ENCODE results near the gene SHMT2. TPM values are rescaled to one million over a fixed set of nuclear protein-coding genes. Genes with fewer than 3 reads are reported as not detected.

The SHMT2 gene
- total RNA-seq, 1 experiment from 2014 or later = 274 TPM

DNA sequence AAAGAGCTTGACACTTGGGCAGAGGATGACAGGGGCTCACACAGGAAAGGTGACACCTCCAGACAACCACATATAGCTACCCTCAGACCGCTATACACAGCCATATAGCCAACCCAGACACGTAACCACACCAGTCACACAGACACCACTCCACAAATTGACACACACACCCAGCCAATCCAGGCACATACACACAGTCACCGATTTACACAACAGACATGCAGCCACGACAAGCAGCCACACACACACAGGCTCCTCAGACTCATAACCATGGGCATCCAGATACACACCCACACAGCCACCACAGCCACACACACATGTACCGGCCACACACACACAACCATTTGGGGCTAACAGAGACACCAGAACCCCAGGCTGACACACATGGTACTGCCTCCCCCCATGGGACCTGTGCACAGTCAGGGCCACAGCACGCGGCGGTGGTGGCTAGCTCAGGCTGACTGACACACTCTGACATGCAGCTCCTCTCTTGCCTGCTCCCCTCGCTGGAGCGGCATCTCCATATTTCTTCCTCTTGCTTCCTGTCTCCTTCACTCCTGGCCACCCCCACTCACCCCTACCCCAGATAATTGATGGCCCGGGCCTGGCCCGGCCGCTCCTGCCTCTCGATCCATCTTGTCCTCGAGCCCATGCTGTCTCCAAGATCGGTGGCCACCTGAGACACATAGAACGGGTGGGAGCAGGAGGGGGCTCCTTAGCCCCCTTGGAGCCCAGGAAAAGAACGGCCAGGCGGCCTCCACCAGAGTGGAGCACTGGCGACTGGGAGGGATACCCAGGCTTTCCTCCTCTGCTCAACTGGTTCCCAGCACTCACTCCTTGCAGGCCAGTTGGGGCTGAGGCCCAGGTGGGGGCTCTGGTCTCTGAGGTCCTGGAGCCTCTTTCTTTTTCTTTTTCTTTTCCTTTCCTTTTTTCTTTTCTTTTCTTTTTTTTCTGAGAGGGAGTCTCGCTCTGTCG, 6.0 kb upstream of the SHMT2 start:
- BruUV-seq (replicated peaks) = no TSS peak
- Histone ChIP-seq H3K4me3 (ENCODE audit: low read depth, low read length, poor library complexity, severe bottlenecking) (no peak overlapping the region), H3K4me1 (ENCODE audit: insufficient read depth, low read length, poor library complexity, severe bottlenecking) (peaks cover 36% of the 10 kb centered on the region), H3K27ac (ENCODE audit: low read depth, low read length, poor library complexity, severe bottlenecking) (no peak overlapping the region), H3K9me3 (ENCODE audit: low read depth, low read length, poor library complexity, severe bottlenecking) (no peaks in the 10 kb centered on the region), H3K27me3 (replicated peaks; ENCODE audit: insufficient read depth, low read depth, low read length, poor library complexity) (no peaks in the 10 kb centered on the region), H3K36me3 (ENCODE audit: insufficient read depth, low read length, poor library complexity, severe bottlenecking) (no peaks in the 10 kb centered on the region)
- CTCF ChIA-PET = no interaction called here
- POLR2A ChIA-PET (ENCODE audit: low non-redundant PET) = interaction anchor here (0.5 to 0.6 kb wide), 2 partner anchors 489 to 1478 kb away, joined by 5 to 12 read pairs; no protein-coding TSS in a partner anchor
- TF ChIP-seq, protein P1, sequence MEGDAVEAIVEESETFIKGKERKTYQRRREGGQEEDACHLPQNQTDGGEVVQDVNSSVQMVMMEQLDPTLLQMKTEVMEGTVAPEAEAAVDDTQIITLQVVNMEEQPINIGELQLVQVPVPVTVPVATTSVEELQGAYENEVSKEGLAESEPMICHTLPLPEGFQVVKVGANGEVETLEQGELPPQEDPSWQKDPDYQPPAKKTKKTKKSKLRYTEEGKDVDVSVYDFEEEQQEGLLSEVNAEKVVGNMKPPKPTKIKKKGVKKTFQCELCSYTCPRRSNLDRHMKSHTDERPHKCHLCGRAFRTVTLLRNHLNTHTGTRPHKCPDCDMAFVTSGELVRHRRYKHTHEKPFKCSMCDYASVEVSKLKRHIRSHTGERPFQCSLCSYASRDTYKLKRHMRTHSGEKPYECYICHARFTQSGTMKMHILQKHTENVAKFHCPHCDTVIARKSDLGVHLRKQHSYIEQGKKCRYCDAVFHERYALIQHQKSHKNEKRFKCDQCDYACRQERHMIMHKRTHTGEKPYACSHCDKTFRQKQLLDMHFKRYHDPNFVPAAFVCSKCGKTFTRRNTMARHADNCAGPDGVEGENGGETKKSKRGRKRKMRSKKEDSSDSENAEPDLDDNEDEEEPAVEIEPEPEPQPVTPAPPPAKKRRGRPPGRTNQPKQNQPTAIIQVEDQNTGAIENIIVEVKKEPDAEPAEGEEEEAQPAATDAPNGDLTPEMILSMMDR (conservative IDR thresholded peaks at IDR 0.05; ENCODE audit: low read depth, low read length) = no peak
- no peak for TF ChIP-seq EZH2 (IDR thresholded peaks at IDR 0.05; ENCODE audit: borderline replicate concordance, low read depth, low read length, poor library complexity, severe bottlenecking)
- intact Hi-C loops (cut with micrococcal nuclease; ENCODE audit: unreplicated experiment) = no loop called here
- no peak for DNase-seq (ENCODE audit: low spot score)

DNA sequence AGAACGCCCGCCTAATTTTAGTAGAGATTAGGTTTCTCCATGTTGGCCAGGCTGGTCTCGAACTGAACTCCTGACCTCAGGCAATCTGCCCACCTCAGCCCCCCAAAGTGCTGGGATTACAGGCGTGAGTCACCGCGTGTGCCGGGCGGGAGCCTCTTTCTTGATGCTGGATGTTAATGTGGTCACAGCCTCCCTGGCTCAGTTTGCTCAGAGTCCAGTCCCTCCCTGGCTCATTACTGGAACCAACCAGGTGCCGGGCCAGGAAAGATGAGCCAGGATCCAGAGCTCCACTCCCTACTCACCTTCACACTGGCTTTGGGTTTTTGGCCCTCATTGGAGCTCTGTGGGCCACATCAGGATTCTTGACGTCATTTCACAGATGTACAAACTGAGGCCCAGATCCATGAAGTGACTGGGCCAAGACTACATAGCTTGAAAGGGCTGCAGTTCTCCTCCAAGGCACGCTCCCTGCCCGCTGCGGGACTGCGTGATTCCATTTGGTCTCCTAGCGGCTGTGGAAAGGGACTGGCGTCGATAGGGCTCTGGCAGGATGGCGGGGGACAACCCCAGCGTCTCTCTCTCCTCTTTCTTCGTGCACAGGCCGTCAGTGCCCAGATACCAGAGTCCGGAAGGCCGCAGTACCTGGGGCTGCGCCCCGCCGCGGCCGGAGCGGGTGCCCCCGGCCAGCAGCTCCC, 5.1 kb upstream of the SHMT2 start:
- CTCF ChIA-PET = no interaction called here
- peaks cover 34% of the 10 kb centered on the region for H3K4me1 ChIP-seq (ENCODE audit: insufficient read depth, low read length, poor library complexity, severe bottlenecking)
- no TSS peak for BruUV-seq (replicated peaks)
- TF ChIP-seq, protein P1 (conservative IDR thresholded peaks at IDR 0.05; ENCODE audit: low read depth, low read length) = no peak
- TF ChIP-seq EZH2 (IDR thresholded peaks at IDR 0.05; ENCODE audit: borderline replicate concordance, low read depth, low read length, poor library complexity, severe bottlenecking) = no peak
- no peak for DNase-seq (ENCODE audit: low spot score)
- H3K4me3 ChIP-seq (ENCODE audit: low read depth, low read length, poor library complexity, severe bottlenecking) = no peak overlapping the region
- intact Hi-C loops (cut with micrococcal nuclease; ENCODE audit: unreplicated experiment) = no loop called here
- H3K27me3 ChIP-seq (replicated peaks; ENCODE audit: insufficient read depth, low read depth, low read length, poor library complexity) = no peaks in the 10 kb centered on the region
- no peaks in the 10 kb centered on the region for H3K9me3 ChIP-seq (ENCODE audit: low read depth, low read length, poor library complexity, severe bottlenecking)
- no peak overlapping the region for H3K27ac ChIP-seq (ENCODE audit: low read depth, low read length, poor library complexity, severe bottlenecking)
- POLR2A ChIA-PET (ENCODE audit: low non-redundant PET) = interaction anchor here (0.5 to 0.6 kb wide), 2 partner anchors 490 to 1479 kb away, joined by 5 to 12 read pairs; no protein-coding TSS in a partner anchor
- no peaks in the 10 kb centered on the region for H3K36me3 ChIP-seq (ENCODE audit: insufficient read depth, low read length, poor library complexity, severe bottlenecking)

DNA sequence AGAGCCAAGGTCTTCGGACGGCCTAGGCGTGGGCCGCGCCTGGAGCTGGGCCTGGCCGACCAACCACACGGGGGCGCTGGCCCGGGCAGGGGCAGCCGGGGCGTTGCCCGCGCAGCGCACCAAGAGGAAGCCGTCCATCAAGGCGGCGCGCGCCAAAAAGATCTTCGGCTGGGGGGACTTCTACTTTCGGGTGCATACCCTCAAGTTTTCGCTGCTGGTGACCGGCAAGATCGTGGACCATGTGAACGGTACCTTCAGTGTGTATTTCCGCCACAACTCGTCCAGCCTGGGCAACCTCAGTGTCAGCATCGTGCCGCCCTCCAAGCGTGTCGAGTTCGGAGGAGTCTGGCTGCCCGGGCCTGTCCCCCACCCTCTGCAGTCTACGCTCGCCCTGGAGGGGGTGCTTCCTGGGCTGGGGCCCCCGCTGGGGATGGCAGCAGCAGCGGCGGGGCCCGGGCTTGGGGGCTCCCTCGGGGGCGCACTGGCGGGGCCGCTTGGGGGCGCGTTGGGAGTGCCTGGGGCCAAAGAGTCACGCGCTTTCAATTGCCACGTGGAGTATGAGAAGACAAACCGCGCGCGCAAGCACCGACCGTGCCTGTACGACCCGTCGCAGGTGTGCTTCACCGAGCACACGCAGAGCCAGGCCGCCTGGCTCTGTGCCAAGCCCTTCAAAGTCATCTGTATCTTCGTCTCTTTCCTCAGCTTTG, 4.4 kb upstream of the SHMT2 start:
- TF ChIP-seq, protein P1 (conservative IDR thresholded peaks at IDR 0.05; ENCODE audit: low read depth, low read length) = 0 out of 2 replicates have a peak, but pooled peaks have one; percentile 32
- TF ChIP-seq EZH2 (IDR thresholded peaks at IDR 0.05; ENCODE audit: borderline replicate concordance, low read depth, low read length, poor library complexity, severe bottlenecking) = no peak
- no peak for DNase-seq (ENCODE audit: low spot score)
- no peaks in the 10 kb centered on the region for H3K36me3 ChIP-seq (ENCODE audit: insufficient read depth, low read length, poor library complexity, severe bottlenecking)
- no peak overlapping the region for H3K4me3 ChIP-seq (ENCODE audit: low read depth, low read length, poor library complexity, severe bottlenecking)
- BruUV-seq (replicated peaks) = no TSS peak
- H3K27me3 ChIP-seq (replicated peaks; ENCODE audit: insufficient read depth, low read depth, low read length, poor library complexity) = no peaks in the 10 kb centered on the region
- intact Hi-C loops (cut with micrococcal nuclease; ENCODE audit: unreplicated experiment) = no loop called here
- no peaks in the 10 kb centered on the region for H3K9me3 ChIP-seq (ENCODE audit: low read depth, low read length, poor library complexity, severe bottlenecking)
- CTCF ChIA-PET = no interaction called here
- POLR2A ChIA-PET (ENCODE audit: low non-redundant PET) = no interaction called here
- H3K27ac ChIP-seq (ENCODE audit: low read depth, low read length, poor library complexity, severe bottlenecking) = no peak overlapping the region
- peaks cover 27% of the 10 kb centered on the region for H3K4me1 ChIP-seq (ENCODE audit: insufficient read depth, low read length, poor library complexity, severe bottlenecking)

All from A673 (cell line).